HG03097 (cell line): Measurements from ENCODE around the gene IFT57.
"Not testable (repeated sequence)": the region's sequence is repeated elsewhere in the genome, so short reads cannot be mapped to it uniquely, and the experiment has no call there.

Source experiments
- ATAC-seq: cut with Tn5 transposase; IDR thresholded peaks from one replicate; pipeline ENCODE4 v1.9.1; 2021; ENCODE audit not compliant: unreplicated experiment, low FRiP score

The IFT57 gene

GRCh38 chr3:108164391-108164790 lies 57.8 kb downstream of the IFT57 start:
- ATAC-seq: no peak

GRCh38 chr3:108159865-108160264 lies 62.4 kb downstream of the IFT57 start:
- no peak for ATAC-seq

GRCh38 chr3:108159105-108159504 lies 63.1 kb downstream of the IFT57 start:
- ATAC-seq: no peak

GRCh38 chr3:108158251-108158650 lies 64.0 kb downstream of the IFT57 start:
- ATAC-seq: no peak

GRCh38 chr3:108157273-108157672 lies 65.0 kb downstream of the IFT57 start:
- no peak for ATAC-seq

- no peak for ATAC-seq
Measured at GRCh38 chr3:108156312-108156853, 65.8 kb downstream of the IFT57 start.

- ATAC-seq: not testable (repeated sequence)
Measured at GRCh38 chr3:108155642-108156041, 66.6 kb downstream of the IFT57 start.

- ATAC-seq: no peak
Measured at GRCh38 chr3:108153451-108153981, 68.7 kb downstream of the IFT57 start.

GRCh38 chr3:108152274-108152673 lies 70.0 kb downstream of the IFT57 start:
- no peak for ATAC-seq

GRCh38 chr3:108150200-108150599 lies 72.0 kb downstream of the IFT57 start:
- no peak for ATAC-seq

- no peak for ATAC-seq
Measured at GRCh38 chr3:108146139-108146538, 76.1 kb downstream of the IFT57 start.

GRCh38 chr3:108145578-108145977 lies 76.6 kb downstream of the IFT57 start:
- ATAC-seq: no peak

GRCh38 chr3:108137460-108137814 lies 84.8 kb downstream of the IFT57 start:
- no peak for ATAC-seq

- ATAC-seq: no peak
Measured at GRCh38 chr3:108136561-108137459, 85.4 kb downstream of the IFT57 start.

- peak; percentile 26 for ATAC-seq
Measured at GRCh38 chr3:108134555-108134880, 87.7 kb downstream of the IFT57 start.

GRCh38 chr3:108133858-108134554 lies 88.2 kb downstream of the IFT57 start:
- peak; percentile 44 for ATAC-seq

- ATAC-seq: no peak
Measured at GRCh38 chr3:108133048-108133369, 89.2 kb downstream of the IFT57 start.

- ATAC-seq: no peak
Measured at GRCh38 chr3:108131475-108132134, 90.6 kb downstream of the IFT57 start.

GRCh38 chr3:108130701-108131474 lies 91.3 kb downstream of the IFT57 start:
- ATAC-seq: no peak

GRCh38 chr3:108130236-108130635 lies 92.0 kb downstream of the IFT57 start:
- ATAC-seq: no peak
